Adrenal gland (tissue), 12 donors: ENCODE results near the gene CAT. TPM values are rescaled to one million over a fixed set of nuclear protein-coding genes. Genes with fewer than 3 reads are reported as not detected.
"Not testable (repeated sequence)": the region's sequence is repeated elsewhere in the genome, so short reads cannot be mapped to it uniquely, and the experiment has no call there.

Experiments
- DNase-seq, 7 donors: peaks; one replicate each; pipeline ENCODE4 v3.0.0-alpha.2; 2019 to 2020
- H3K27ac ChIP-seq, 5 donors: fragments of 200-600 bp; sonication (generic) in 4 of 5; 1 replicate in 3 of 5; 2 replicates in 2 of 5; pipeline versions ENCODE4 v1.5.1 to v1.8.0; 2016 to 2020; ENCODE audit warnings: mild to moderate bottlenecking in 1 of 5
- H3K27me3 ChIP-seq: fragments of 200-600 bp; 2 replicates; pipeline ENCODE4 v1.8.0; 2021
- H3K36me3 ChIP-seq, 2 donors: fragments of 200-600 bp; replicated peaks in 1 of 2; 1 replicate in 1 of 2; 2 replicates in 1 of 2; pipeline versions ENCODE4 v1.5.1 to v1.8.0; 2018 to 2022
- H3K4me1 ChIP-seq, 2 donors: fragments of 200-600 bp; replicated peaks in 1 of 2; 1 replicate in 1 of 2; 2 replicates in 1 of 2; pipeline versions ENCODE4 v1.5.1 to v1.8.0; 2018 to 2021
- H3K4me3 ChIP-seq, 4 donors: fragments of 200-600 bp; sonication (generic) in 3 of 4; one replicate each; pipeline ENCODE4 v1.5.1; 2016 to 2018
- H3K9me3 ChIP-seq, 3 donors: fragments of 200-600 bp; sonication (generic) in 1 of 3; replicated peaks in 1 of 3; 1 replicate in 2 of 3; 2 replicates in 1 of 3; pipeline versions ENCODE4 v1.5.1 to v1.8.0; 2016 to 2021
- POLR2A ChIP-seq, 2 donors: fragments of 450-650 bp; IDR thresholded peaks; one replicate each; pipeline ENCODE4 v1.6.1; 2017; ENCODE audit warnings: antibody characterized with exemption in 2 of 2, mild to moderate bottlenecking in 2 of 2, moderate library complexity in 1 of 2
- WGBS, 4 donors: extraction: QIAGEN DNeasy Blood & Tissue Kit in 2 of 4; methylation state at CpG; one replicate each; pipeline versions ENCODE4 v1.1.5 to v1.1.7; 2013 to 2017; 5-methylcytosine and 5-hydroxymethylcytosine counted together
- intact Hi-C, 2 donors: fragments of 100-400 bp; cut with DNase I; formaldehyde crosslinking; loops; one replicate each; pipeline versions ENCODE4 v1.14.1 to v1.15.0; 2022 to 2023
- polyA plus RNA-seq, 3 donors: library from polyadenylated mRNA; stranded (reverse); fragments of 200-250 nt in 2 of 3; fragments of 350-450 nt in 1 of 3; fragmentation: Illumina TruSeq in 1 of 3; extraction: RNeasy Lipid Tissue Mini Kit (QIAGEN cat#74804) in 1 of 3; gene quantifications; one replicate each; pipeline ENCODE4 v1.2.3, GENCODE V29; 2013 to 2014
- total RNA-seq, 9 donors: library from RNA; depleted of rRNA in 4 of 9; stranded (reverse); fragments of >200 nt in 4 of 9; fragments of 120-200 nt in 1 of 9; fragmentation: NEBNext Ultra II Directional in 1 of 9; extraction: Animal tissue kit (Norgen Biotek cat#: 25700) in 1 of 9; gene quantifications; one replicate each; pipeline versions ENCODE4 v1.1.0 to v1.2.4, GENCODE V29; 2013 to 2023
- TF ChIP-seq, protein P1 (sequence below), 6 experiments: fragments of 450-650 bp in 4 of 6; fragments of 200-600 bp in 2 of 6; sonication (generic) in 1 of 6; IDR thresholded peaks; 1 replicate in 5 of 6; 2 replicates in 1 of 6; pipeline versions ENCODE4 v1.5.1 to v1.8.0; 2016 to 2021; ENCODE audit warnings: antibody characterized with exemption in 6 of 6, mild to moderate bottlenecking in 2 of 6, moderate library complexity in 1 of 6
- donor health status: healthy with polysubstance abuse.
- donor health status: Bipolar disorder and iron deficiency.
- donor health status: DM: yes; HTN: yes; CAD: no.
- donor health status: DM: no; HTN: no; CAD: no.
- donor health status: DM: no; HTN: no; CAD: no.
- donor health status: DM: yes; HTN: yes; CAD: no.

Gene CAT
- total and polyA plus RNA-seq, 12 donors = 45.8 to 302 (median 209) TPM

- TF ChIP-seq POLR2A (IDR thresholded peaks at IDR 0.05) = no peak
- TF ChIP-seq, protein P1, sequence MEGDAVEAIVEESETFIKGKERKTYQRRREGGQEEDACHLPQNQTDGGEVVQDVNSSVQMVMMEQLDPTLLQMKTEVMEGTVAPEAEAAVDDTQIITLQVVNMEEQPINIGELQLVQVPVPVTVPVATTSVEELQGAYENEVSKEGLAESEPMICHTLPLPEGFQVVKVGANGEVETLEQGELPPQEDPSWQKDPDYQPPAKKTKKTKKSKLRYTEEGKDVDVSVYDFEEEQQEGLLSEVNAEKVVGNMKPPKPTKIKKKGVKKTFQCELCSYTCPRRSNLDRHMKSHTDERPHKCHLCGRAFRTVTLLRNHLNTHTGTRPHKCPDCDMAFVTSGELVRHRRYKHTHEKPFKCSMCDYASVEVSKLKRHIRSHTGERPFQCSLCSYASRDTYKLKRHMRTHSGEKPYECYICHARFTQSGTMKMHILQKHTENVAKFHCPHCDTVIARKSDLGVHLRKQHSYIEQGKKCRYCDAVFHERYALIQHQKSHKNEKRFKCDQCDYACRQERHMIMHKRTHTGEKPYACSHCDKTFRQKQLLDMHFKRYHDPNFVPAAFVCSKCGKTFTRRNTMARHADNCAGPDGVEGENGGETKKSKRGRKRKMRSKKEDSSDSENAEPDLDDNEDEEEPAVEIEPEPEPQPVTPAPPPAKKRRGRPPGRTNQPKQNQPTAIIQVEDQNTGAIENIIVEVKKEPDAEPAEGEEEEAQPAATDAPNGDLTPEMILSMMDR (IDR thresholded peaks at IDR 0.05) = no peak
- DNase-seq = no peak
- intact Hi-C loops = no loop called here
- 39 to 47% (median 45%) methylated on average over 3 of the region's 3 CpGs for WGBS, 4 donors
- H3K27me3 ChIP-seq = no peaks in the 10 kb centered on the region
- no peaks in the 10 kb centered on the region for H3K36me3 ChIP-seq
- H3K4me3 ChIP-seq = no peak overlapping the region
- H3K27ac ChIP-seq = no peak overlapping the region
- no peaks in the 10 kb centered on the region for H3K4me1 ChIP-seq
- H3K9me3 ChIP-seq = peaks cover 0 to 12% (median 0%) of the 10 kb centered on the region in 3 donors
Measured at GRCh38 chr11:34416766-34417165, 22.0 kb upstream of the CAT start.

GRCh38 chr11:34417202-34417601 lies 21.5 kb upstream of the CAT start:
- Histone ChIP-seq H3K9me3 (peaks cover 0 to 12% (median 0%) of the 10 kb centered on the region in 3 donors), H3K36me3 (no peaks in the 10 kb centered on the region), H3K27me3 (no peaks in the 10 kb centered on the region), H3K27ac (no peak overlapping the region), H3K4me1 (no peaks in the 10 kb centered on the region), H3K4me3 (no peak overlapping the region)
- 55 to 78% (median 69%) methylated on average over 1 of the region's 1 CpG for WGBS, 4 donors
- DNase-seq = no peak
- intact Hi-C loops = no loop called here
- TF ChIP-seq, protein P1 (IDR thresholded peaks at IDR 0.05) = peak in 1 of 6 experiments; percentile 22
- no peak for TF ChIP-seq POLR2A (IDR thresholded peaks at IDR 0.05)

DNA sequence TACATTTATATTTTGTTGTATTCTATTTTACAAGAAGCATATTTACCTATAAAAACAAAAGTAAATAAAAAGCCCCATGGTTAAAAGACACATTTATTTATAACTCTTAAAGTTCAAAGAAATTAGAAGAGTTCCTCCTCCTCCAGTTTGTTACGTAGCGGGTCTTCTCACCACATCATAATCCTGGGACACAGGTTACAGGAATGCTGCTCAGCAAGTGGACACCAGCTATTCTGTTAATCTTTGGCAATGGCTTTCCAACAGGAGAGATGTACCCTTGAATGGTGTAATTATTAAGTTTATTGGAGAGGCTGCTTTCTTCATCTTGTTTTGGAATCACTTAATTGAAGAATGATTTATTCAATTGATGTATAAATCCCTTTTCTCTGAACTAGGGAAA lies 19.6 kb upstream of the CAT start:
- H3K9me3 ChIP-seq = no peaks in the 10 kb centered on the region
- H3K4me3 ChIP-seq = no peak overlapping the region
- WGBS, 4 donors = 85 to 98% (median 89%) methylated on average over 2 of the region's 2 CpGs
- no peaks in the 10 kb centered on the region for H3K36me3 ChIP-seq
- no peak overlapping the region for H3K27ac ChIP-seq
- intact Hi-C loops = no loop called here
- TF ChIP-seq, protein P1 (IDR thresholded peaks at IDR 0.05) = no peak
- no peaks in the 10 kb centered on the region for H3K27me3 ChIP-seq
- no peak for DNase-seq
- no peaks in the 10 kb centered on the region for H3K4me1 ChIP-seq

DNA sequence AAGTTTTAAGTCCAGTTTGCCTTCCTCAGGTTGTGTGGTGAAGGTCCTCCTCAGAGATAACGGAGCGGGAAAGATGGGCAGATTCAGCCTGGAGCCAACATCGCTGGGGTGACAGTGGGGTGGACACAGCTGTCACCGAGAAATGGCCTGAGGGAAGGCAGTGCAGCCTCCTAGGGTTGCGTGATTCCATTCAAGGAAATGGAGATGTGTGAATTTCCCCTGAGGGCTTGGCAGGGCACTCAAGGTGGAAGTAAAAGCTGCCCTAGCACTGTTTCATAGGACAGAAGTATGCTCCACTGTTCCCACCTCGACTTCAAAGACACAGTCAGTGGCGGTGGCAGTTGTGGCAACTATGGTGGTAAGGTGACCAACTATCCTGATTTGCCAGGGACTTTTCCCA lies 15.4 kb upstream of the CAT start:
- H3K9me3 ChIP-seq = no peaks in the 10 kb centered on the region
- TF ChIP-seq POLR2A (IDR thresholded peaks at IDR 0.05) = no peak
- TF ChIP-seq, protein P1 (IDR thresholded peaks at IDR 0.05) = no peak
- H3K4me3 ChIP-seq = no peak overlapping the region
- no peaks in the 10 kb centered on the region for H3K36me3 ChIP-seq
- WGBS, 4 donors = 80 to 88% (median 85%) methylated on average over 7 of the region's 7 CpGs
- H3K27me3 ChIP-seq = no peaks in the 10 kb centered on the region
- H3K4me1 ChIP-seq = no peaks in the 10 kb centered on the region
- no peak overlapping the region for H3K27ac ChIP-seq
- intact Hi-C loops = no loop called here
- no peak for DNase-seq

DNA sequence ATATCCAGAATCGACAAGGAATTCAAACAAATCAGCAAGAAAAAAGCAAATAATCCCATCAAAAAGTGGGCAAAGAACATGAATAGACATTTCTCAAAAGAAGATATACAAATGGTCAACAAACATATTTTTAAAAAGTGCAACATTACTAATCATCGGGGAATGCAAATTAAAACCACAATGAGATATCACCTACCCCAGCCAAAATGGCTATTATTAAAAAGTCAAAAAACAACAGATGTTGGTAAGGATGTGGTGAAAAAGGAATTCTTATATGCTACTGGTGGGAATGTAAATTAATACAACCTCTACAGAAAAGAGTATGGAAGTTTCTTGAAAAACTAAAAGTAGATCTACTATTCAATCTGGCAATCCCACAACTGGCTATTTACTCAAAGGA lies 13.9 kb upstream of the CAT start:
- H3K4me1 ChIP-seq, H3K9me3 ChIP-seq, H3K27ac ChIP-seq, H3K4me3 ChIP-seq, H3K27me3 ChIP-seq, intact Hi-C loops, H3K36me3 ChIP-seq, DNase-seq: not testable (repeated sequence)
- 86 to 88% (median 87%) methylated on average over 2 of the region's 2 CpGs for WGBS, 4 donors
